HG03175 (cell line): Measurements from ENCODE around the gene CDH4.

Experiments
- ATAC-seq: cut with Tn5 transposase; IDR thresholded peaks from one replicate; pipeline ENCODE4 v1.9.1; 2021; ENCODE audit warnings: mild to moderate bottlenecking, moderate library complexity; ENCODE audit not compliant: unreplicated experiment

Gene CDH4

GRCh38 chr20:61657721-61658377 lies 405.8 kb downstream of the CDH4 start:
- ATAC-seq, result no peak

GRCh38 chr20:61658563-61658962 lies 406.5 kb downstream of the CDH4 start:
- no peak for ATAC-seq

- ATAC-seq, result no peak
Observed at GRCh38 chr20:61659246-61659993, 407.4 kb downstream of the CDH4 start.

- ATAC-seq, result no peak
Observed at GRCh38 chr20:61659994-61660346, 407.9 kb downstream of the CDH4 start.

- ATAC-seq, result no peak
Observed at GRCh38 chr20:61660559-61660958, 408.5 kb downstream of the CDH4 start.

GRCh38 chr20:61661025-61661424 lies 409.0 kb downstream of the CDH4 start:
- ATAC-seq, result no peak

GRCh38 chr20:61661583-61661982 lies 409.5 kb downstream of the CDH4 start:
- no peak for ATAC-seq

GRCh38 chr20:61662226-61662967 lies 410.3 kb downstream of the CDH4 start:
- no peak for ATAC-seq

- no peak for ATAC-seq
Observed at GRCh38 chr20:61662968-61663331, 410.9 kb downstream of the CDH4 start.

- no peak for ATAC-seq
Observed at GRCh38 chr20:61663521-61664425, 411.7 kb downstream of the CDH4 start.

GRCh38 chr20:61664556-61665320 lies 412.7 kb downstream of the CDH4 start:
- ATAC-seq, result no peak

GRCh38 chr20:61665528-61666470 lies 413.7 kb downstream of the CDH4 start:
- ATAC-seq, result no peak

GRCh38 chr20:61666471-61666832 lies 414.4 kb downstream of the CDH4 start:
- ATAC-seq, result no peak

- no peak for ATAC-seq
Observed at GRCh38 chr20:61667056-61667792, 415.2 kb downstream of the CDH4 start.

- ATAC-seq, result no peak
Observed at GRCh38 chr20:61668065-61668650, 416.1 kb downstream of the CDH4 start.

- no peak for ATAC-seq
Observed at GRCh38 chr20:61668771-61669503, 416.9 kb downstream of the CDH4 start.

- no peak for ATAC-seq
Observed at GRCh38 chr20:61670274-61670673, 418.2 kb downstream of the CDH4 start.
